Neutrophil (primary cell): ENCODE data around the gene RFNG.

Experiments used
- H3K27ac ChIP-seq: fragments of 200-600 bp; sonication (generic); 2 replicates; pipeline ENCODE4 v1.5.1; 2016; ENCODE audit warnings: mild to moderate bottlenecking, moderate library complexity
- H3K27me3 ChIP-seq: fragments of 200-600 bp; sonication (generic); 2 replicates; pipeline ENCODE4 v1.6.0; 2016; ENCODE audit warnings: mild to moderate bottlenecking
- H3K36me3 ChIP-seq: fragments of 200-600 bp; sonication (generic); 2 replicates; pipeline ENCODE4 v1.5.1; 2017
- H3K4me1 ChIP-seq, 2 experiments: fragments of 200-600 bp in 1 of 2; sonication (generic) in 1 of 2; 1 replicate in 1 of 2; 2 replicates in 1 of 2; pipeline versions ENCODE4 v1.5.1 to v1.6.1; 2013 to 2016; ENCODE audit warnings: low read depth in 1 of 2, low read length in 1 of 2, mild to moderate bottlenecking in 1 of 2, moderate library complexity in 1 of 2; ENCODE audit not compliant: control insufficient read depth in 1 of 2, insufficient read depth in 1 of 2
- H3K4me3 ChIP-seq, 2 experiments: fragments of 200-600 bp in 1 of 2; sonication (generic) in 1 of 2; 1 replicate in 1 of 2; 2 replicates in 1 of 2; pipeline ENCODE4 v1.5.1; 2013 to 2016; ENCODE audit warnings: low read depth in 1 of 2, low read length in 1 of 2, mild to moderate bottlenecking in 1 of 2, moderate library complexity in 1 of 2
- H3K9me3 ChIP-seq: fragments of 200-600 bp; sonication (generic); 2 replicates; pipeline ENCODE4 v1.5.1; 2016
- TF ChIP-seq, protein P1 (sequence below): fragments of 200-600 bp; sonication (generic); IDR thresholded peaks from 2 replicates; pipeline ENCODE4 v1.5.1; 2016; ENCODE audit warnings: antibody characterized with exemption

Gene RFNG

DNA sequence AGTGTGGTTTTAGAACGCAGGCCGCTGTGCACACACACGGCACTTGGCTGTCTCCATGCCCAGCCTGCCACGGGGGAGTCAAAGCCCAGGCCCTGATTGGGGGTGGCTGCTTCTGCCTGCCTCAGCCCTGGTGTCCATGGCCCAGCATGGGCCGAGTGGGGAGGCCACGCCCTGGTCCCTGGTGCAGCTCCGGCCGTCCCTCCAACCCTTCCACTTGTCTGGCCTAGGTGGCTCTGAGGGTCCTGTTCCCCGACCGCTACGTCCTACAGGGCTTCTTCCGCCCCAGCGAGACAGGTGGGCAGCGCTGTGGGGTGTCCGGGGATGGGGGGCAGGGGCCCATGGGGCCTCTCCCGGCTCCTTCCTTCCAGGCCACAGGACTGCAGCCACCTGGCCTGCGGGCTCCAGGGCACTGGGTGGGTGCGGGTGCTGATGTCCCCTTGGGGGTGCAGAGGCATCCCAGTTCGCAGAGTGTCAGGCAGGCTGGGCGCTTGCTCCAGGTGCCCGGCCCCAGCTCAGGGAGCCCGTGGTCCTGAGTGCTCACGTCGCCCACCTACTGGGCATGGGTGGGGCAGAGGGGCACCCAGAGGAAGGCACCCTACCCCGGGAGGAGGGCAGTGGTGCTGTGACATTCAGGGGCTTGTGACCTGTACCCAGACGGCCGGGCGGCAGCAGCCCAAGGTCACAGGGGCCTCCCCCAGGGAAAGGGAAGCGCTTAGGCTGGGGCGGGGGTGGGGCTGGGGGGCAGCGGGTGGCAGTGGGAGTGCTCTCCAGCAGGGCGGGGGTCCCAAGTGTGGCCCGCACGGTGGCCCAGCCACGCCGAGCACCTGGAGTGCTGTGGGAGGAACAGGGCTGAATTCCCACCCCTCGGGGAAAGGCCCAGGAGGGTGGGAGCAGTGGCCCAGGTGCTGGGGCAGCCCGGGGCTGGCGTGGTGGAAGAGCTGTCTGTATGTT lies 40.8 kb downstream of the RFNG start:
- TF ChIP-seq, protein P1, sequence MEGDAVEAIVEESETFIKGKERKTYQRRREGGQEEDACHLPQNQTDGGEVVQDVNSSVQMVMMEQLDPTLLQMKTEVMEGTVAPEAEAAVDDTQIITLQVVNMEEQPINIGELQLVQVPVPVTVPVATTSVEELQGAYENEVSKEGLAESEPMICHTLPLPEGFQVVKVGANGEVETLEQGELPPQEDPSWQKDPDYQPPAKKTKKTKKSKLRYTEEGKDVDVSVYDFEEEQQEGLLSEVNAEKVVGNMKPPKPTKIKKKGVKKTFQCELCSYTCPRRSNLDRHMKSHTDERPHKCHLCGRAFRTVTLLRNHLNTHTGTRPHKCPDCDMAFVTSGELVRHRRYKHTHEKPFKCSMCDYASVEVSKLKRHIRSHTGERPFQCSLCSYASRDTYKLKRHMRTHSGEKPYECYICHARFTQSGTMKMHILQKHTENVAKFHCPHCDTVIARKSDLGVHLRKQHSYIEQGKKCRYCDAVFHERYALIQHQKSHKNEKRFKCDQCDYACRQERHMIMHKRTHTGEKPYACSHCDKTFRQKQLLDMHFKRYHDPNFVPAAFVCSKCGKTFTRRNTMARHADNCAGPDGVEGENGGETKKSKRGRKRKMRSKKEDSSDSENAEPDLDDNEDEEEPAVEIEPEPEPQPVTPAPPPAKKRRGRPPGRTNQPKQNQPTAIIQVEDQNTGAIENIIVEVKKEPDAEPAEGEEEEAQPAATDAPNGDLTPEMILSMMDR, result no peak
- Histone ChIP-seq H3K27me3 (no peaks in the 10 kb centered on the region), H3K4me1 (no peaks in the 10 kb centered on the region), H3K27ac (no peak overlapping the region), H3K9me3 (no peaks in the 10 kb centered on the region), H3K36me3 (peaks cover 12% of the 10 kb centered on the region), H3K4me3 (no peak overlapping the region)

DNA sequence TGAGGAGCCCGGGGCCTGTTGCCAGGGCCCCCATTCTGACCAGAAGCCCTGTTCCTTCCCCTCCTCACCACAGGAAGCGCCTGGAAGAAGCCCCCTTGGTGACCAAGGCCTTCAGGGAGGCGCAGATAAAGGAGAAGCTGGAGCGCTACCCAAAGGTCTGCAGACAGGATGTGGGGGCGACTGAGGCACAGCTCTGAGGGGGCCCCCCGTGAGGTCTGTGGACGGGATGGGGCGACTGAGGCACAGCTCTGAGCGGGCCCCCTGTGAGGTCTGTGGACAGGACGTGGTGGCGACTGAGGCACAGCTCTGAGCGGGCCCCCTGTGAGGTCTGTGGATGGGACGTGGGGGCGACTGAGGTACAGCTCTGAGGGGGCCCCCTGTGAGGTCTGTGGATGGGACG lies 42.2 kb downstream of the RFNG start:
- H3K36me3 ChIP-seq, result peaks cover 12% of the 10 kb centered on the region
- TF ChIP-seq, protein P1, result no peak
- H3K27me3 ChIP-seq, result no peaks in the 10 kb centered on the region
- no peaks in the 10 kb centered on the region for H3K4me1 ChIP-seq
- no peak overlapping the region for H3K4me3 ChIP-seq
- no peak overlapping the region for H3K27ac ChIP-seq
- H3K9me3 ChIP-seq, result no peaks in the 10 kb centered on the region

DNA sequence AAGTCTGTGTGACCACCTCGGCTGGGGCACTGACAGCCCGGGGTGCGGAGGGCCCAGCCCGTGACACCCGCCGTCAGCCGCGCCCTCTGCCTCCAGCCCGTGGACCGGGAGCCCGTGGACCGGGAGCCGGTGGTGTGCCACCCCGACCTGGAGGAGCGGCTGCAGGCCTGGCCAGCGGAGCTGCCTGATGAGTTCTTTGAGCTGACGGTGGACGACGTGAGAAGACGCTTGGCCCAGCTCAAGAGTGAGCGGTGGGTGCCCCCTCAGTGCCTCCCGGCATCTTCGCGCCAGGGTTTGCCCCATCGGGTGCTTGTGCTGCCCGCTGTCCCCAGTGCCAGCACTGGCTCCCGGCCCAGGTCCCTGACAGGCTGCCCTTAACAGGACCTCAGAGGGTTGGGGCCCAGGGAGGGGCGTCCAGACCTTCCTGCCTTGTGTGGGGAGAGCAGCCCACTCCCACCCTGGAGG lies 42.6 kb downstream of the RFNG start:
- Histone ChIP-seq H3K27ac (no peak overlapping the region), H3K36me3 (peaks cover 12% of the 10 kb centered on the region), H3K4me1 (no peaks in the 10 kb centered on the region), H3K9me3 (no peaks in the 10 kb centered on the region), H3K4me3 (no peak overlapping the region), H3K27me3 (no peaks in the 10 kb centered on the region)
- TF ChIP-seq, protein P1, result no peak

DNA sequence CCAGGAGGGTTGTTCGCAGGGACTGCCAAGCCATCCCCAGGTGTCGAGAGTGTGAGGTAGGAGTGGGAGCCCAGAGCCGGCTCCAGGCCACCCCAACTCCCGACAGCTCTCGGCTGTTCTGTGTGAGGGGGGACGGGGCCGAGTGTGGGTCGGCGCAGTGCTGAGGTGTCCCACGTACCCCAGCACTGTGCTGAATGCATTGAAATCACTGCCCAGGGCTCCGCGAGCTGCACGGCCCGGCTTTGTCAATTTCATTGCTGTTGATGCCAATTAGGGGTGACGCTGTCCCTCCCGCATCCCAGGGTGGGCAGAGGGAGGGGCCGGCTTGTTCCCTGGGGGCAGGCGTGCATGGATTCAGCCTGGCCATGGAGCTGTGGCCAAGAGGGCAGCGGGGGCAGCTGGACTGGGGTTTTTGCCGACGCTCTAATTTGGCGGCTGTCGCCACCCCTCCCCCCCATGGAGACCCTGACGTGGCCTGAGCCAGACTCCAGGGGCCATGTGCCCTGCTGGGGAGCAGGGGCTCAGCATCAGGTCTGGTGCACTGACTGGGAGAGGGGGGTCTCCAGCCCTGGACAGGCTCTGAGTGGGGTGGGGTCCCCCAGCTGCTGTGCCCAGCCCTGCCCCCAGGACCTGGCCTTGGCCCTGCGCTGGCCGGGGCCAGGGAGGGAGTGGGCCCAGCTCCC lies 43.2 kb downstream of the RFNG start:
- Histone ChIP-seq H3K27me3 (no peaks in the 10 kb centered on the region), H3K9me3 (no peaks in the 10 kb centered on the region), H3K36me3 (peaks cover 12% of the 10 kb centered on the region), H3K4me1 (no peaks in the 10 kb centered on the region), H3K4me3 (no peak overlapping the region), H3K27ac (no peak overlapping the region)
- TF ChIP-seq, protein P1, result no peak

DNA sequence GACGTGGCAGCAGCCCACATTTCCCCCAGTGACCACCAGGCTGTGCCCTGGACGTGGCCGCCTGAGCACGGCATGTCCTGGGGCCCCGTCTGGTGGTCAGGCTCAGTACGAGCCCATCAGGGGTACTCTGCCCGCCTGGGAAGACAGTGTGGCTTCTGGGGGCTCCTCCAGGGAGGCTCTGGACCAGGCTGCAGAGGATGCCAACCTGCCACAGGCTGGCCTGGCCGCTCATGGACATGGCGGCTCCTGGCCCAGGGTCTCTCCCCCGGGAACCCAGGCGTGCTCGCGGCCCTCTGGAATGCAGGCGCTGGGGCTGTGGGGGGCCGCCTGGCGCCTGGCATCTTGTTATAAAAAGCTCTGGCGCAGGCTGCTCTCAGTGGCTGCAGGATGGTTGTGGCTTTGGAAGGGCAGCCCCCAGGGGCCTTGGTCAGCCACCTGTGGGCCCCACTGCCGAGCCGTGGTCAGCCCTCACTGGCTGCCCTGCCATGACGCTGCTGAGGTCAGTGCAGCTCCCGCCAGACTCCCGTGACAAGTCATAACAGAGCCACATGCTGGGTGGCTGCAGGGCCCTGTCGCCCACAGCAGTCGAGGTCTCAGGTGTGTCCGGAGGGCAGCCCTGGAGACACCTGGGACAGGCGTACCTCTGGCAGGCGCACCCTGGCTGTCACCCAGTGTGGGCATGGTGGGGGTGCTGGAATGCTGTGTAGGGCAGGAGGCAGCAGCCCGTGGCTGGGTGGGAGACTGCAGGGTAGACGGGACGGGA lies 43.9 kb downstream of the RFNG start:
- H3K9me3 ChIP-seq, result no peaks in the 10 kb centered on the region
- no peaks in the 10 kb centered on the region for H3K27me3 ChIP-seq
- no peak overlapping the region for H3K4me3 ChIP-seq
- H3K27ac ChIP-seq, result no peak overlapping the region
- H3K36me3 ChIP-seq, result peaks cover 12% of the 10 kb centered on the region
- no peaks in the 10 kb centered on the region for H3K4me1 ChIP-seq
- TF ChIP-seq, protein P1, result no peak
